COLO829 (cell line): ENCODE data around the gene CCKAR.
A peak's percentile ranks its signal among the peaks of the same experiment; 100 is the strongest.

Source experiments
- DNase-seq: peaks from one replicate; pipeline ENCODE4 v3.0.0; 2012; ENCODE audit warnings: low spot score

CCKAR gene

GRCh38 chr4:26459054-26459755, 31.1 kb downstream of the CCKAR start:
- peak; percentile 63 for DNase-seq

GRCh38 chr4:26458157-26458561, 32.1 kb downstream of the CCKAR start:
- DNase-seq = no peak

- no peak for DNase-seq
Measured at GRCh38 chr4:26457412-26457811, 32.9 kb downstream of the CCKAR start.

GRCh38 chr4:26455571-26455970, 34.7 kb downstream of the CCKAR start:
- no peak for DNase-seq

- no peak for DNase-seq
Measured at GRCh38 chr4:26454961-26455360, 35.3 kb downstream of the CCKAR start.

- no peak for DNase-seq
Measured at GRCh38 chr4:26452565-26453531, 37.4 kb downstream of the CCKAR start.

- DNase-seq = no peak
Measured at GRCh38 chr4:26451597-26451996, 38.7 kb downstream of the CCKAR start.

- DNase-seq = no peak
Measured at GRCh38 chr4:26450418-26450817, 39.9 kb downstream of the CCKAR start.

- no peak for DNase-seq
Measured at GRCh38 chr4:26447378-26447777, 42.9 kb downstream of the CCKAR start.

GRCh38 chr4:26441771-26442170, 48.5 kb downstream of the CCKAR start:
- DNase-seq = no peak

- peak; percentile 14 for DNase-seq
Measured at GRCh38 chr4:26441102-26441501, 49.2 kb downstream of the CCKAR start.

GRCh38 chr4:26434030-26434639, 56.1 kb downstream of the CCKAR start:
- DNase-seq = no peak

GRCh38 chr4:26433556-26433955, 56.7 kb downstream of the CCKAR start:
- no peak for DNase-seq

GRCh38 chr4:26432419-26432818, 57.9 kb downstream of the CCKAR start:
- DNase-seq = no peak

GRCh38 chr4:26431461-26432180, 58.7 kb downstream of the CCKAR start:
- DNase-seq = no peak
